BE2C (cell line): ENCODE measurements around the gene EYS.

Experiments
- DNase-seq: peaks from one replicate; pipeline ENCODE4 v3.0.0-alpha.2; 2020
- H3K27me3 ChIP-seq: fragments of 250-450 bp; sonication (Bioruptor Pico); 2 replicates; pipeline ENCODE4 v1.5.1; 2020; ENCODE audit warnings: mild to moderate bottlenecking
- H3K36me3 ChIP-seq: fragments of 250-450 bp; sonication (Bioruptor Pico); 2 replicates; pipeline ENCODE4 v1.5.1; 2020; ENCODE audit warnings: mild to moderate bottlenecking
- H3K4me1 ChIP-seq: fragments of 250-450 bp; sonication (Bioruptor Pico); 2 replicates; pipeline ENCODE4 v1.5.1; 2020
- H3K4me3 ChIP-seq: 2 replicates; pipeline ENCODE4 v1.5.1; 2011; ENCODE audit warnings: low read depth, low read length
- H3K9me3 ChIP-seq: fragments of 250-450 bp; sonication (Bioruptor Pico); 2 replicates; pipeline ENCODE4 v1.5.1; 2020
- TF ChIP-seq, protein P1 (sequence below): IDR thresholded peaks from 2 replicates; pipeline ENCODE4 v1.5.1; 2012; ENCODE audit warnings: mild to moderate bottlenecking, low read depth, low read length

The EYS gene

DNA sequence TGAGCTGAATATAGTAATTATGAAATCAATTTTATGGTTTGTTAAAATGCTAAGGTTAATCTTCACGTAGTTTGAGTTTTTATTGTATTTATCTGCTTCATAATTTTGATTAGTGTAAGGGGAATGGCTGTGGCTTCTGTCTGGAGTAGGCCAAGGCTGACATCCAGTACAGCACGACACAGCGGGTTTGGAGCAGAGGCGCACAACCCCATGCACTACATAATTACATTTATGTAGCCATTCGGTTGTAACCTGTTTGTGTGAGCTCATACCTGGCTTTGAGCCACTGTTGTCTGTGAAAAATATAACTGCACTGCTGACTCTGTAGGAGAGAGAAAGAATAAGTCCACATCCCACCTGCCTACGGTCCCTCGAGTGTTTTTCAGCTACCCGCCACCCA lies 615.5 kb downstream of the EYS start:
- Histone ChIP-seq H3K9me3 (no peaks in the 10 kb centered on the region), H3K4me3 (no peak overlapping the region)
- TF ChIP-seq, protein P1, sequence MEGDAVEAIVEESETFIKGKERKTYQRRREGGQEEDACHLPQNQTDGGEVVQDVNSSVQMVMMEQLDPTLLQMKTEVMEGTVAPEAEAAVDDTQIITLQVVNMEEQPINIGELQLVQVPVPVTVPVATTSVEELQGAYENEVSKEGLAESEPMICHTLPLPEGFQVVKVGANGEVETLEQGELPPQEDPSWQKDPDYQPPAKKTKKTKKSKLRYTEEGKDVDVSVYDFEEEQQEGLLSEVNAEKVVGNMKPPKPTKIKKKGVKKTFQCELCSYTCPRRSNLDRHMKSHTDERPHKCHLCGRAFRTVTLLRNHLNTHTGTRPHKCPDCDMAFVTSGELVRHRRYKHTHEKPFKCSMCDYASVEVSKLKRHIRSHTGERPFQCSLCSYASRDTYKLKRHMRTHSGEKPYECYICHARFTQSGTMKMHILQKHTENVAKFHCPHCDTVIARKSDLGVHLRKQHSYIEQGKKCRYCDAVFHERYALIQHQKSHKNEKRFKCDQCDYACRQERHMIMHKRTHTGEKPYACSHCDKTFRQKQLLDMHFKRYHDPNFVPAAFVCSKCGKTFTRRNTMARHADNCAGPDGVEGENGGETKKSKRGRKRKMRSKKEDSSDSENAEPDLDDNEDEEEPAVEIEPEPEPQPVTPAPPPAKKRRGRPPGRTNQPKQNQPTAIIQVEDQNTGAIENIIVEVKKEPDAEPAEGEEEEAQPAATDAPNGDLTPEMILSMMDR: no peak

DNA sequence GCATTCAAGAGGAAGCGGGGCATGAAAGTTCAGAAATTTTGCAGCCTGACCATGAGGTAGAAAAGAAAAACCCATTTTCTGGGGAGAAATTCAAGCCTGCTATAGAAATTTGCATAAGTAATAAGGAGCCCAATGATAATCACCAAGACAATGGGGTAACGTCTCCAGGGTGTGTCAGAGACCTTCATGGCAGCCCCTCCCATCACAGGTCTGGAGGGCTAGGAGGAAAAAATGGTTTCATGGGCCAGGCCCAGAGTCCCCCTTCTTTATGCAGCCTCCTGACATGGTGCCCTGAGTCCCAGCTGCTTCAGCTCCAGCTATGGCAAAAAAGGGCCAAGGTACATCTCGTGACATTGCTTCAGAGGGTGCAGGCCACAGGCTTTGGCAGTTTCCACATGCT lies 618.5 kb downstream of the EYS start:
- Histone ChIP-seq H3K9me3 (no peaks in the 10 kb centered on the region), H3K36me3 (no peaks in the 10 kb centered on the region), H3K27me3 (no peaks in the 10 kb centered on the region), H3K4me3 (no peak overlapping the region), H3K4me1 (no peaks in the 10 kb centered on the region)
- no peak for DNase-seq
- TF ChIP-seq, protein P1: no peak

More for the DNA sequence above, 615.5 kb downstream of the EYS start:
- DNase-seq: peak; percentile 80
- Histone ChIP-seq H3K4me1 (no peaks in the 10 kb centered on the region), H3K27me3 (no peaks in the 10 kb centered on the region), H3K36me3 (no peaks in the 10 kb centered on the region)

DNA sequence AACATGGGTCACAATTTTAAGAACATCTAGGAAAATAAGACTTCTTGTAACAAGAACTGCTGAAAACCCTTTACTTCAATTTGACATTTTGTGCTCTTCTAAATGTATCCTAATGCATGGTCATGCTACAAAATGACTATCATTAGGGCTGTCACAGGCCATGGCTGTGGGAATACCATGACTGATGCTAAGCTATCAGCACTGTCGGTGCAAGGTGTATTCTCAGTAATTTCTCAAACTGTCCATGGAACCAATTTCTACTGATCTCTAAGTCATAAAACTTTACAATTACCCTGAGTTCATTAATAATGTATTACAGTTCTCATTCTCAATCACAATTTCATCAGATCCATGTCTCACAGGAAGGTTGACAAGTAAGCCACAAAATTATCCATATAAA lies 625.3 kb downstream of the EYS start:
- Histone ChIP-seq H3K27me3 (no peaks in the 10 kb centered on the region), H3K4me1 (no peaks in the 10 kb centered on the region), H3K36me3 (no peaks in the 10 kb centered on the region), H3K9me3 (no peaks in the 10 kb centered on the region), H3K4me3 (no peak overlapping the region)
- no peak for DNase-seq
- TF ChIP-seq, protein P1: no peak

- TF ChIP-seq, protein P1: no peak
- Histone ChIP-seq H3K9me3 (no peaks in the 10 kb centered on the region), H3K27me3 (no peaks in the 10 kb centered on the region), H3K36me3 (no peaks in the 10 kb centered on the region), H3K4me3 (no peak overlapping the region), H3K4me1 (no peaks in the 10 kb centered on the region)
- no peak for DNase-seq
Observed at GRCh38 chr6:65075705-65076230, 631.3 kb downstream of the EYS start.

DNA sequence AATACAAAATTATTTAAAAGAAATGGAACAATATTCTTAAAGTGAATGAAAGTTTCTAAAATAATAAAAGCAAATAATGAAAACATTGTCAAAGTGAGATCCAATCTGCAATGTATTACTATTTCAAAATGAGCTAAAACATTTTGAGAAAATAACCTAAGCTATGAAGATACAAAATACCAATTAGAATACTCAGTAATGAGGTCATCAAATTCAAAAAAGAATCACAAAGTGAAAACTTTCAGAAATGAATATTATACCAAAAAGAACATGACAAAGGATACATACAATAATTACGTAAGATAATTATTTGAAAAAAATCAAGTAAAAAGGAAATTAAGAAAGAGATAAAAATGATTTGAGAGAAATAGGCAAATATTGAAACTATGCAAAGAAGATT lies 634.5 kb downstream of the EYS start:
- DNase-seq: no peak

DNA sequence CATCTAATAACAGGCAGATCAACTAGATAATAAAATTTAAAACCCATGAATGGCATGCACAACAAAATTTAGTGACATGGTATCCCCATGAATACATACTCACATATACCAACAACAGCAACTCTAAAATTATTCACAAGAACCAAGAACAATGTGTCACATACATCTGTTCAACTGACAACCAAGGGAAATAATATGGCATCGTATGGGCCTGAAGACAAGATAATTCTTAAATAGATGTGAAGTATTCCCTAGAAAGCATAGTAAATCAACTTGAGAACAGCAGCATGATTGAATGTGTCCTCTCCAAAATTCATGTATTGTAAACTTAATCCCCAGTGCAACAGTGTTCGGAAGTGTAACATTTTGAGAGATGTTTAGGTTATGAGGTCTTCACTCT lies 635.5 kb downstream of the EYS start:
- Histone ChIP-seq H3K4me1 (no peaks in the 10 kb centered on the region), H3K27me3 (no peaks in the 10 kb centered on the region), H3K36me3 (no peaks in the 10 kb centered on the region), H3K9me3 (no peaks in the 10 kb centered on the region), H3K4me3 (no peak overlapping the region)
- TF ChIP-seq, protein P1: no peak
- no peak for DNase-seq

More for the DNA sequence above, 634.5 kb downstream of the EYS start:
- Histone ChIP-seq H3K4me3 (no peak overlapping the region), H3K27me3 (no peaks in the 10 kb centered on the region), H3K4me1 (no peaks in the 10 kb centered on the region), H3K36me3 (no peaks in the 10 kb centered on the region), H3K9me3 (no peaks in the 10 kb centered on the region)
- TF ChIP-seq, protein P1: no peak
